Measurements from ENCODE around the gene SOAT1. TPM values are rescaled to one million over a fixed set of nuclear protein-coding genes. Genes with fewer than 3 reads are reported as not detected.

Gene SOAT1
- total and polyA plus RNA-seq, 7 donors = 2.4 to 14.7 (median 13.2) TPM

- intact Hi-C loops (cut with DNase I) = no loop called here
- DNase-seq = no peak
- no peak for TF ChIP-seq EP300 (IDR thresholded peaks at IDR 0.05)
- TF ChIP-seq, protein P1, sequence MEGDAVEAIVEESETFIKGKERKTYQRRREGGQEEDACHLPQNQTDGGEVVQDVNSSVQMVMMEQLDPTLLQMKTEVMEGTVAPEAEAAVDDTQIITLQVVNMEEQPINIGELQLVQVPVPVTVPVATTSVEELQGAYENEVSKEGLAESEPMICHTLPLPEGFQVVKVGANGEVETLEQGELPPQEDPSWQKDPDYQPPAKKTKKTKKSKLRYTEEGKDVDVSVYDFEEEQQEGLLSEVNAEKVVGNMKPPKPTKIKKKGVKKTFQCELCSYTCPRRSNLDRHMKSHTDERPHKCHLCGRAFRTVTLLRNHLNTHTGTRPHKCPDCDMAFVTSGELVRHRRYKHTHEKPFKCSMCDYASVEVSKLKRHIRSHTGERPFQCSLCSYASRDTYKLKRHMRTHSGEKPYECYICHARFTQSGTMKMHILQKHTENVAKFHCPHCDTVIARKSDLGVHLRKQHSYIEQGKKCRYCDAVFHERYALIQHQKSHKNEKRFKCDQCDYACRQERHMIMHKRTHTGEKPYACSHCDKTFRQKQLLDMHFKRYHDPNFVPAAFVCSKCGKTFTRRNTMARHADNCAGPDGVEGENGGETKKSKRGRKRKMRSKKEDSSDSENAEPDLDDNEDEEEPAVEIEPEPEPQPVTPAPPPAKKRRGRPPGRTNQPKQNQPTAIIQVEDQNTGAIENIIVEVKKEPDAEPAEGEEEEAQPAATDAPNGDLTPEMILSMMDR (IDR thresholded peaks at IDR 0.05) = no peak
- TF ChIP-seq POLR2A (IDR thresholded peaks at IDR 0.05) = no peak
- no peak for TF ChIP-seq POLR2AphosphoS5 (IDR thresholded peaks at IDR 0.05)
- no peaks in the 10 kb centered on the region for H3K27me3 ChIP-seq
- H3K9me3 ChIP-seq = no peaks in the 10 kb centered on the region
- no peak overlapping the region for H3K4me3 ChIP-seq
- H3K4me1 ChIP-seq = no peaks in the 10 kb centered on the region
- no peak overlapping the region for H3K27ac ChIP-seq
- peaks cover 4 to 75% (median 14%) of the 10 kb centered on the region in 4 donors for H3K36me3 ChIP-seq
- 90 to 94% methylated on average over 4 of the region's 4 CpGs for WGBS, 2 donors
Observed at GRCh38 chr1:179341943-179342547, 48.4 kb downstream of the SOAT1 start.

DNA sequence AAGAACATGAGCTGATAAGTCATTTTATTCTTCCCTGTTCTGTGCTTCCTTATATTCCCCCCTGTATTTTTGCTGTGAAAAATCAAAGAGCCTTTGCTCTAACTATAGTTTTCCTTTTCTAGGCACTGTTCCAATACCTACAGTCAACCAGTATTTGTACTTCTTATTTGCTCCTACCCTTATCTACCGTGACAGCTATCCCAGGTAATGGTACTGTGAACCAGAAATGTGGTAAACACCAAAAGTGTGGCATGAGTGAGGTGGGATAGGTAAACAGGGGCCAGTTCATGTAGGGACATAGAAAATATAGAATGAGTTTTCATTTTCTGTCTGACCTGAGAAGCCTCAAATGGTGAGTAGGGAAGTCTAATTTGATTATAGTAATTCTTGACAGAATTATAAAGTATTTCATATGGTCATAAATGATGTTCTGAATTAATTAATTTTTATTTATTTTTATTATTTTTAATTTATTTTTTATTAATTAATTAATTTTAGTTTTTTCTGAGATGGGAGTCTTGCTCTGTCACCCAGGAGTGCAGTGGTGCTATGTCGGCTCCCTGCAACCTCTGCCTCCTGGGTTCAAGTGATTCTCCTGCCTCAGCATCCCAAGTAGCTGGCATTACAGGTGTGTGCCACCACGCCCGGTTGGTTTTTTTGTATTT, 49.3 kb downstream of the SOAT1 start:
- Histone ChIP-seq H3K27me3 (no peaks in the 10 kb centered on the region), H3K9me3 (no peaks in the 10 kb centered on the region), H3K36me3 (peaks cover 4 to 77% (median 14%) of the 10 kb centered on the region in 4 donors), H3K4me1 (no peaks in the 10 kb centered on the region), H3K27ac (no peak overlapping the region), H3K4me3 (no peak overlapping the region)
- WGBS, 2 donors = 76 to 92% methylated on average over 4 of the region's 4 CpGs
- DNase-seq = no peak
- intact Hi-C loops (cut with DNase I) = no loop called here
- TF ChIP-seq, protein P1 (IDR thresholded peaks at IDR 0.05) = no peak

DNA sequence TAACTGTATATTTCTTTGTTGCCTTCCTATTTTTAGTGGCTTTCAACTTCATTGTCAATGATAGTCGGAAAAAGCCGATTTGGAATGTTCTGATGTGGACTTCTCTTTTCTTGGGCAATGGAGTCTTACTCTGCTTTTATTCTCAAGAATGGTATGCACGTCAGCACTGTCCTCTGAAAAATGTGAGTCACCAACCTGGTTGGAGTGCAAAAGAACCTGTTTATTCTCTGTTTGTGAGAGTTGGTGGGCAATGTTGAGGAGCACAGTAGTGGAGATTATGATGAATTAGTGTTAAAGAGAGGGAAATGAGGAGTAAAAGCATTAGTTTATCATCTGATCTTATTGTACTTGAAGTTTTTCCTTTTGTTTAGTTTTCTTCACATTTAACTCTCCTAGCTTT, 57.7 kb downstream of the SOAT1 start:
- no peak for TF ChIP-seq POLR2AphosphoS5 (IDR thresholded peaks at IDR 0.05)
- TF ChIP-seq POLR2A (IDR thresholded peaks at IDR 0.05) = no peak
- no peak for TF ChIP-seq EP300 (IDR thresholded peaks at IDR 0.05)
- TF ChIP-seq, protein P1 (IDR thresholded peaks at IDR 0.05) = no peak
- no peaks in the 10 kb centered on the region for H3K27me3 ChIP-seq
- H3K4me3 ChIP-seq = no peak overlapping the region
- intact Hi-C loops (cut with DNase I) = no loop called here
- no peak overlapping the region for H3K27ac ChIP-seq
- peaks cover 0 to 55% (median 4%) of the 10 kb centered on the region in 4 donors for H3K36me3 ChIP-seq
- no peaks in the 10 kb centered on the region for H3K9me3 ChIP-seq
- 95 to 96% methylated on average over 3 of the region's 3 CpGs for WGBS, 2 donors
- no peak for DNase-seq
- peaks cover 0 to 5% (median 0%) of the 10 kb centered on the region in 4 donors for H3K4me1 ChIP-seq

- no peaks in the 10 kb centered on the region for H3K9me3 ChIP-seq
- TF ChIP-seq EP300 (IDR thresholded peaks at IDR 0.05) (no peak), POLR2AphosphoS5 (IDR thresholded peaks at IDR 0.05) (no peak), POLR2A (IDR thresholded peaks at IDR 0.05) (no peak)
- TF ChIP-seq, protein P1 (IDR thresholded peaks at IDR 0.05) = no peak
- peaks cover 0 to 5% (median 0%) of the 10 kb centered on the region in 4 donors for H3K4me1 ChIP-seq
- 96 to 98% methylated on average over 2 of the region's 2 CpGs for WGBS, 2 donors
- peaks cover 0 to 51% (median 4%) of the 10 kb centered on the region in 4 donors for H3K36me3 ChIP-seq
- no peak for DNase-seq
- H3K27me3 ChIP-seq = no peaks in the 10 kb centered on the region
- no peak overlapping the region for H3K4me3 ChIP-seq
- intact Hi-C loops (cut with DNase I) = no loop called here
- no peak overlapping the region for H3K27ac ChIP-seq
Observed at GRCh38 chr1:179352236-179352635, 58.6 kb downstream of the SOAT1 start.

Data from sigmoid colon (tissue), 7 donors.